NCI-H1092 (cell line): ENCODE data around the gene CCNC.

Experiments used
- DNase-seq: peaks from one replicate; lab custom pipeline; 2025; lab: John Stamatoyannopoulos, UW

Gene CCNC

DNA sequence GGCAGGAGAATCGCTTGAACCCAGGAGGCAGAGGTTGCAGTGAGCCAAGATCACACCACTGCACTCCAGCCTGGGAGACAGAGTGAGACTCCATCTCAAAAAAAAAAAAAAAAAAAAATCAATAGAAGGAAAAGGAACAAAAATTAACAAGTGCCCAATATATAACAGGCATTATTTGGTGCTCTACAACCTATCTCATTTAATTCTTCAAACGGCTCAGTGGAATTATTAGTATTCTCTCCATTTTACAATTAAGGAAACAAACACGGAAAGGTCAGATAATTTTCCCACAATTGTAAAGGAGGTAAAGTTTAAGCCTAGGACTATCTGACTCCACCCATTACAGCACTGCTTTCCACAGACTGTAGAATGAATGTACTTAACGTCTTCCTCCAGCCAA lies 19.8 kb downstream of the CCNC start:
- DNase-seq: no peak

- no peak for DNase-seq
Observed at GRCh38 chr6:99547526-99547925, 20.9 kb downstream of the CCNC start.

GRCh38 chr6:99545442-99545841 lies 23.0 kb downstream of the CCNC start:
- DNase-seq: no peak

DNA sequence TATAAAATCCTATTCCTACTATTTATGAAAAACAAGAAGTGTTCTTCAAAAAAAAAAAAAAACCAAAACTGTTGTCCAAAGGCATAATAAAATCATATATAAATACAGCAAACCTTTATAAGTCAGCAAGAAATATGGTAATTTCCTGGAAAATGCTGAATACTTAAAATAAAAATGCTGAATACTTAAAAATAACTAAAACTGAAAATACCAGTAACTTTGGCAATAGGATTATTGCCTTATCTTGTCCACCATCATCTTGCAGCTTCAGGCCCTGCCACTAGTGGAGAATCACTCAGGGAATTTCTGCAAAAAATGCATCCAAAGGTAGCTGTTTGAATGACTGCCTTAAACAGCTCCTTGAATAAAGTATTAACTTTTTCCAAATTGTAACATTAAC lies 24.5 kb downstream of the CCNC start:
- no peak for DNase-seq

DNA sequence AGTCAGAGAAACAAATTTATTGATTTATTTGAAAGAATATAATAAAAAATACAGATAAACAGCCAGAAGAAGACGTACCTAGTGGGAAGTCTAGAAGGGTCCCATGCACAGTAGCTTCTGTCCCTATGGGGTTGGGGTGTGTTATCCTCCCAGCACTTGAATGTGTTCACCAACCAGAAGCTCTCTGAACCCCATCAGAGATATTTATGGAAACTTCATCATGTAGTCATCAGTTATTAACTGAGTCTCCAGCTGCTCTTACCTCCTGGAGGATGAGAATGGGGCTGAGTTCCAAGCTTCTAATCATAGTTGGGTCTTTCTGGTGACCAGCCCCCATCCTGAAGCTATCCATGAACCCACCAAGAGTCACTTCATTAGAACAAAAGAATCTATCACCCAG lies 37.8 kb downstream of the CCNC start:
- no peak for DNase-seq

DNA sequence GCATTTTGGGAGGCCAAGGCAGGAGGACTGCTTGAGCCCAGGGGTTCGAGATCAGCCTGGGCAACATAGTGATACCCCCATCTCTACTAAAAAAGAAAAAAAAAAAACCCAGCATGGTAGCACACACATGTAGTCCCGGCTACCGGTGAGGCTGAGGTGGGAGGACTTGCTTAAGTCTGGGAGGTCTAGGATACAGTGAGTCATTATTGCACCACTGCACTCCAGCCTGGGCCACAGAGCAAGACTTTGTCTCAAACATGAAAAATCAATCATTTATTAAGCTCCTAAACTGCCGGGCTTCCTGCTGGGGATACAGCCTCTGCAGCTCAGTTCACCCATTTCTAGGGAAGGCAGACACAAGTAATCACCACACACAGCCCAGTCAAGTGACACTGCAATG lies 45.9 kb downstream of the CCNC start:
- no peak for DNase-seq

- no peak for DNase-seq
Observed at GRCh38 chr6:99521633-99522151, 46.8 kb downstream of the CCNC start.

DNA sequence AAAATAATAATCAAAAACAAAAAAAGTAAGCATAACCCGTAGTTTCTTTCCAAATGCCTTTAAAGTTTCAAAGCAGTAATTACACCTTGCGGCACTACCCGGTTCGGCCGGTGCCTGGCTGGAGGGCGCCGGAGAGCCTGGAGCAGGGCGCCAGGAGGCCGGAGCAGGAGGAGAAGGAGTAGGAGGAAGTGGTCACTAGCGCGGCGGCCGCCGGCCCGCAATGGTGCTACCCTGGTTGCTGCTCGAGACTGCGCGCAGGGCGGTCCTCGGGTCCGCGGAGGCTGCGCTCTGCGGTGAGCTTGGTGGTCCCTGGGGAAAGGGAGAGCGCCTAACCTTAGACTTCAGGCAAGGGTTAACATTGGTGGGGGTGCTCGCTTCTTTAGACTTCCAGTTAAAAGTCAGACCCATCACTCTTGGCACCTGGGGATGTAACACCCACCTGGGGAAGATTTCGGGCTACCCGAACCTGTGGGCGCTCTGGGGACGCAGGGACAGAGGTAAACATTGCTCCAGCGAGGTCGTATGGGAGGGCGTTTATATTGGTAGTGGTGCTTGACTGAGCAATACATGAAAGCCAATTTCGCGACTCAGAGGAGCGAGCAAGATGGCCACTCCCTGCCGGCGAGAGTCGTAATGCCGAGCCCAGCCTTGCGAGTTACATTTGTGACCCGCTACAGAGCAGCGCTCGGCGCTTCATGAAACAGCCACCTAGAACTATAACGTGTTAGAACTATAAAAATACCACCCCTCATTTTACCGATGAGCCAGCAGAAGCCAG lies 47.4 kb downstream of the CCNC start:
- peak; percentile 27 for DNase-seq

GRCh38 chr6:99519446-99519845 lies 49.0 kb downstream of the CCNC start:
- DNase-seq: no peak

DNA sequence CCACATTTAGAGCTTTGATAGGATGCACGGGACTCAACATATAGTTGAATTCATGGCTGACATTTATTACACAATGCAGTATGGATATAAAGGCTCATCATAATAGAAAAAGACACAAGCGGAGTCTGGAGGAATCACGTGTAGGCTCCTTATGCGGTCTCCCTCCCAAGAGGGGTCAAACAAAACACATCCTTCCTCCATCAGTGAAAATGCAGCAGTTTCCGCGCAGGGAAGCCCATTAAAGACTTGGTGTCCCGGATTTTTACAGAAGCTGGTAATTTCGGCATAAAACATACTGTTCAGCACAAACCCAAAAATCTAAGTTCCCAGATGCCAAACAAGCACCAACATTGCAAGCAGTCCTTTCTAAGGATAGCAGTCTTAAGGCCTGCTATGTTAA lies 54.4 kb downstream of the CCNC start:
- DNase-seq: no peak

GRCh38 chr6:99512033-99512432 lies 56.4 kb downstream of the CCNC start:
- DNase-seq: no peak

- DNase-seq: no peak
Observed at GRCh38 chr6:99507648-99508047, 60.8 kb downstream of the CCNC start.

- no peak for DNase-seq
Observed at GRCh38 chr6:99501762-99502161, 66.7 kb downstream of the CCNC start.

- DNase-seq: no peak
Observed at GRCh38 chr6:99498421-99498820, 70.0 kb downstream of the CCNC start.

- no peak for DNase-seq
Observed at GRCh38 chr6:99495466-99495865, 73.0 kb downstream of the CCNC start.
